Kidney (tissue), 14 donors: Measurements from ENCODE around the gene POU2F3. TPM values are rescaled to one million over a fixed set of nuclear protein-coding genes. Genes with fewer than 3 reads are reported as not detected.
A peak's percentile ranks its signal among the peaks of the same experiment; 100 is the strongest.

Source experiments
- DNase-seq, 5 donors: peaks; one replicate each; pipeline ENCODE4 v3.0.0-alpha.2; 2013 to 2020
- FAIRE-seq: peaks from 2 replicates; lab custom pipeline; 2012; peaks lifted over from hg19 to GRCh38; lab: Jason Lieb, UNC
- H3K27ac ChIP-seq, 2 donors: one replicate each; pipeline ENCODE4 v1.7.0; 2013; ENCODE audit warnings: low read depth in 2 of 2, low read length in 2 of 2, inconsistent platforms in 1 of 2
- H3K27me3 ChIP-seq: one replicate; pipeline ENCODE4 v1.7.1; 2013; ENCODE audit warnings: low read length, inconsistent platforms; ENCODE audit not compliant: control insufficient read depth, insufficient read depth
- H3K36me3 ChIP-seq, 3 donors: one replicate each; pipeline versions ENCODE4 v1.7.0 to v1.7.1; 2013; ENCODE audit warnings: low read length in 3 of 3, control low read depth in 1 of 3, inconsistent platforms in 1 of 3; ENCODE audit not compliant: insufficient read depth in 3 of 3, control insufficient read depth in 2 of 3
- H3K4me1 ChIP-seq, 3 donors: one replicate each; pipeline versions ENCODE4 v1.7.0 to v1.7.1; 2013; ENCODE audit warnings: low read length in 3 of 3, inconsistent platforms in 1 of 3, low read depth in 1 of 3; ENCODE audit not compliant: control insufficient read depth in 2 of 3, insufficient read depth in 2 of 3
- H3K4me3 ChIP-seq, 3 donors: one replicate each; pipeline versions ENCODE4 v1.7.0 to v1.8.1; 2013; ENCODE audit warnings: low read length in 3 of 3, control low read depth in 1 of 3, inconsistent platforms in 1 of 3
- H3K9ac ChIP-seq, 3 donors: one replicate each; pipeline versions ENCODE4 v1.7.0 to v1.7.1; 2013; ENCODE audit warnings: low read length in 3 of 3, control low read depth in 1 of 3, inconsistent platforms in 1 of 3
- H3K9me3 ChIP-seq, 3 donors: one replicate each; pipeline versions ENCODE4 v1.7.0 to v1.7.1; 2013; ENCODE audit warnings: low read length in 3 of 3, control low read depth in 1 of 3, inconsistent platforms in 1 of 3; ENCODE audit not compliant: control insufficient read depth in 2 of 3, insufficient read depth in 1 of 3
- CTCF ChIP-seq: IDR thresholded peaks from 3 replicates; pipeline ENCODE4 v1.5.1; 2012; ENCODE audit warnings: mild to moderate bottlenecking, moderate library complexity, borderline replicate concordance; ENCODE audit not compliant: insufficient read depth; ENCODE audit errors: extremely low read depth
- intact Hi-C: fragments of 100-400 bp; cut with DNase I; formaldehyde crosslinking; loops from one replicate; pipeline ENCODE4 v1.11.1; 2022
- polyA plus RNA-seq: library from polyadenylated mRNA; stranded (reverse); fragments of 350-450 nt; fragmentation: Illumina TruSeq; extraction: RNeasy Lipid Tissue Mini Kit (QIAGEN cat#74804); gene quantifications from one replicate; pipeline ENCODE4 v1.2.3, GENCODE V29; 2014; ENCODE audit warnings: low read depth, low replicate concordance; ENCODE audit not compliant: insufficient read depth
- total RNA-seq: library from RNA; stranded (reverse); fragmentation: NEBNext Ultra II Directional; extraction: Animal tissue kit (Norgen Biotek cat#: 25700); gene quantifications from one replicate; pipeline ENCODE4 v1.2.1, GENCODE V29; 2021
- donor health status: control.
- donor health status: control.
- donor health status: control.
- donor health status: control.
- donor health status: control.
- donor health status: DM: yes; HTN: yes; CAD: no.
- donor health status: Normal renal cell carcinoma (clear cell type).

The POU2F3 gene
- total and polyA plus RNA-seq, 2 donors from 2014 or later = 0.85 to 1.2 TPM

- DNase-seq (no peak), FAIRE-seq (no peak)
- Histone ChIP-seq H3K4me1 (peaks cover 0 to 33% (median 25%) of the 10 kb centered on the region in 3 donors), H3K4me3 (no peak overlapping the region), H3K9ac (no peak overlapping the region), H3K27me3 (no peaks in the 10 kb centered on the region), H3K27ac (no peak overlapping the region), H3K9me3 (no peaks in the 10 kb centered on the region), H3K36me3 (peaks cover 0 to 4% (median 0%) of the 10 kb centered on the region in 3 donors)
- TF ChIP-seq CTCF = no peak
- intact Hi-C loops = no loop called here
Observed at GRCh38 chr11:120220747-120221037, 19.2 kb upstream of the POU2F3 start.

- Histone ChIP-seq H3K27ac (peak overlapping the region in 1 of 2 donors; percentile 23), H3K9me3 (no peaks in the 10 kb centered on the region), H3K4me1 (peaks cover 0 to 34% (median 25%) of the 10 kb centered on the region in 3 donors), H3K27me3 (no peaks in the 10 kb centered on the region), H3K36me3 (peaks cover 0 to 4% (median 0%) of the 10 kb centered on the region in 3 donors), H3K4me3 (no peak overlapping the region), H3K9ac (no peak overlapping the region)
- intact Hi-C loops = no loop called here
- TF ChIP-seq CTCF = no peak
- no peak for DNase-seq
- no peak for FAIRE-seq
Observed at GRCh38 chr11:120221115-120221752, 18.7 kb upstream of the POU2F3 start.

DNA sequence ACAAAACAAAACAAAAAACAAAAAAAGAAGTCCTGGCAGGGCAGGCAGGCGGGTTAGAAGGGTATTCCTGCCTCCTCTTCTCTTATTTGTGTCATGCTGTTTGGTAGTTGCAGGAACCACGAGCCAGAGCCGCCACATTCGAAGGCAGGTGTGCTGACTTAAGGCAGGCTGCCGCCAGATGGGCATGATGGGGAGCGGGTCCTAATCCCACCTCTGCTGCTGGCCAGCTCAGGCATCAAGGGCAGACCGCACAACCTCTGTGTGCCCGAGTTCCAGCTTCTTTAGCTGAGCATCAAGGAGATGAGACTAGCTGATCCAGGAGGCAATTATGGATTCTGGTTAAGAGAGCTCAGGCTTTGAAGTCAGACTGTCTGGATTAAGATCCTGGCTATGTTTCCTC lies 17.0 kb upstream of the POU2F3 start:
- FAIRE-seq = no peak
- Histone ChIP-seq H3K9ac (no peak overlapping the region), H3K9me3 (no peaks in the 10 kb centered on the region), H3K27me3 (no peaks in the 10 kb centered on the region), H3K4me1 (peaks cover 0 to 29% (median 18%) of the 10 kb centered on the region in 3 donors), H3K4me3 (no peak overlapping the region), H3K27ac (no peak overlapping the region), H3K36me3 (peaks cover 0 to 6% (median 4%) of the 10 kb centered on the region in 3 donors)
- intact Hi-C loops = no loop called here
- DNase-seq = peak in 1 of 5 donors; percentile 60
- no peak for TF ChIP-seq CTCF

- no peaks in the 10 kb centered on the region for H3K9me3 ChIP-seq
- intact Hi-C loops = no loop called here
- no peak for DNase-seq
- no peaks in the 10 kb centered on the region for H3K27me3 ChIP-seq
- H3K4me1 ChIP-seq = peaks cover 0 to 22% (median 15%) of the 10 kb centered on the region in 3 donors
- FAIRE-seq = no peak
- peaks cover 0 to 7% (median 6%) of the 10 kb centered on the region in 3 donors for H3K36me3 ChIP-seq
- H3K4me3 ChIP-seq = no peak overlapping the region
- no peak for TF ChIP-seq CTCF
- no peak overlapping the region for H3K9ac ChIP-seq
- no peak overlapping the region for H3K27ac ChIP-seq
Observed at GRCh38 chr11:120223793-120224192, 16.1 kb upstream of the POU2F3 start.
